Retina (tissue), 1 donor: ENCODE measurements around the gene INHBA.

Source experiments
- DNase-seq: peaks from one replicate; pipeline ENCODE4 v3.0.0-alpha.2; 2016

The INHBA gene

DNA sequence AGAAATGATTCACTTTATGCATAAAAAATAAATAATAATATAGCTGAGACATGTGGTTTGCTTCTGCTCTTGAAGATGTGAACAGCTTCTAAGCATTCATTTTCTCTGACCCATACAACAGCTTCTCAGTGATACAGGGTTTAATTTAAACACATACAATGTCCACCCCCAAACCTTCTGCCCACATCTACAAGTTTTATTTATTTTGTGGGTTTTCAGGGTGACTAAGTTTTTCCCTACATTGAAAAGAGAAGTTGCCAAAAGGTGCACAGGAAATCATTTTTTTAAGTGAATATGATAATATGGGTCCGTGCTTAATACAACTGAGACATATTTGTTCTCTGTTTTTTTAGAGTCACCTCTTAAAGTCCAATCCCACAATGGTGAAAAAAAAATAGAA lies 17.2 kb downstream of the INHBA start:
- no peak for DNase-seq

DNA sequence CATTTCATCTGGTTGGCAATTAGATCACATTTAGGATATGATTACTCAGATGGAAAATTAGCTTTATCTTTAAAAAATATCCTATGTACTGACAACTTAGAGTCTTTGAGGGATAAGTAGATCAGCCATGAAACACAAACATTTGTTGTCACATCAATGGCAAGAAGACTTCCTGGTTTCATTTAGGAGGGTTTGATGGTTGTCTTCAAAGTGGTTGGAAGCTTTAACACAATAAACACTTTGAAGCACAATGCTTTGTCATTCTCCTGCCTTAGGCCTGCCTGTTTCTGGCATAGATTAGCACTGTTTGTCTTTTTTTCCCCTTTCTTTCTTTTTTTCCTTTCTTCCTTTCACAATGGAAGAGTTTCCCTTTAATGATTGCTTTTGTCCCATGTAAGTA lies 20.5 kb downstream of the INHBA start:
- DNase-seq = no peak

DNA sequence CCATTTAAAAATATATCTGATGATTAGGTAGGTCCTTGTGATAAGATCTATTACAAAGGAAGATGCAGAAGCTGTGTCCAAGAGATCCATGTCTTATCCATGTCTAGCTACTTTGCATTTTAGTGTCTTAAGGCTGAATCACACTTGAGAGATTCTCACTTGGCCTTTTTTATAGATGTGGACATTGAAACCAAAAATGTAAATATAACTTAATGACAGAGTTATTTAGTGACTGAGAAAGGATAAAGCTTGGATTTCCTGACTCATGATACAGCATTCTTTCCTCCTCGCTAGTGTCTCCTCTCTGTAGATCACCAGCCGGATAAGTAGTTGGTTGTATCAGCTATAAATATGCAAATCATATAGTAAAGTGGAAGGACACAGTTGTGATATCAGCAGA lies 23.3 kb downstream of the INHBA start:
- no peak for DNase-seq

DNA sequence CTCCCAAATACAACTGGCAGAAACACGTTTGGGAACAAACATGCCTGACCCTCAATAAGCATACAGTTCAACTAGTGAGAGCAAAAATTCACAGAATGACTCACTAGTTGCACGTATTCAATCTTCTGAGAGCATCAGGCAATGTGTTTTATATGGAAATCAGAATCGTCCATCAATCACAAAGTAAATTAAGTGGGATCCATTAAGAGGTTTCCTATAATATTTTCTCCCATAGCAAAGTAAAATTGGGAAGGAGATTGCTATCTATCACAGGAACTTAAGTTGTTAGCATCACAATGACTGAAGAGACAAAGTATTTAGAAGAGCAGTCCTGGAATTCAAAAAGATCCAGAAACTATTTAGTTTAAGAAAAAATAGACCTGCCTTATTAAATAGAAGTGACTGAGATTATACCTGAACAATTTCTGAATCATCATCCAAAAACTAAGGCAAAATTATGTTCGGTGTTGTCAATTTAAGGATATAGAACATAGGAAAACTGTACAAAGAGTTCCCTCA lies 28.3 kb downstream of the INHBA start:
- no peak for DNase-seq

DNA sequence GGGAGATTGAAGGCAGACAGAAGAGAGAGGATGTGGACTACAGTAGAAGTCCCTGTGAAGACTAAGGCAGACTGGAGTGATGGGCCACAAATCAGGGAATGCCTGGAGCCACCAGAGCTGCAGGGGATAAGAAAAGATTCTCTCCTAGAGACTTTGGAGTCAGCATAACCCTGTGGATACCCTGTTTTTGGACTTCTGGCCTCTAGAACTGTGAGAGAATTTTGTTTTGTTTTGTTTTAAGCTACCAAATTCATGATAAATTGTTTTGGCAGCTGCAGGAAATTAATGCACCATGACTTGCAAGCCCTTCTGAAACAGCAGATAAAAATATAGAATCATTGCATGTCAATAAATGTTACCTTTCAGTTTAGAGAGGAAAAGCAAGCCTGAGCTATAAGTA lies 41.3 kb downstream of the INHBA start:
- no peak for DNase-seq

DNA sequence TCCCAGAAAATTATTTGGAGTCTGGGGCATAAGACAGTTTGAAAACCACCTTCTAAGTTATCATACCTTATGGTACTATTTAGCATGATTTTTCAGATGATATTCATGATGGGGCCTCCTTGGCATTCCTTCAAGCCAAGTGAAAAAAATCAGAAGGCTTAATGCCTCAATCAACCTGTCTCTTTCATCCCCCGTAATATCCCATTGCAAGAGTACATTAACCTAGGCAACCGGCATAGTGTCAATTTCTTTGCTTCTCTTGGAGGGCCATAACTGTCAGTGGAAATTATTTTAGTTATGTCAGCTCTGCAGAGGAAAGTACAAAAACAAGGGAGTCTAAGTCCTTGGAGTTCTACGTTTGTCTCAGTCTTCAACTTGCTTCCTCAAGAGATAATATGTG lies 43.4 kb downstream of the INHBA start:
- DNase-seq = no peak

DNA sequence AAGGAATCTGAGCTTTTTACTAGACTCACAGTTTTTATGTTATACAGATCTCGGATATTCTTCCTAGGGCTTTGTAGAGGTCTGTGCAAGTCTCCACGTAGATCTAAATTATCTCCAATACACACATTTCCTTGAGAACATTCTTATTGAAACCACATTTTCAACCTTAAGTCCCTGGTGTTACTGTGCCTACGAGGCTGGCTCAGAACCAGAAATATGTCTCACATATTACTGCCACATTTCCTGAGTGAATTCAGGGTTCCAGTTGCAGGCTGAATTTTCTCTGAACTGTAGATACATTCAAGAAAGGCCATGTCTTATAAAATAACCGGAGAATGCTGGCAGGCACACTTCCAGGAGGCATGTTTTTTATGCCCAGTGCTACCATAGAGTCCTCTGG lies 46.5 kb downstream of the INHBA start:
- no peak for DNase-seq

DNA sequence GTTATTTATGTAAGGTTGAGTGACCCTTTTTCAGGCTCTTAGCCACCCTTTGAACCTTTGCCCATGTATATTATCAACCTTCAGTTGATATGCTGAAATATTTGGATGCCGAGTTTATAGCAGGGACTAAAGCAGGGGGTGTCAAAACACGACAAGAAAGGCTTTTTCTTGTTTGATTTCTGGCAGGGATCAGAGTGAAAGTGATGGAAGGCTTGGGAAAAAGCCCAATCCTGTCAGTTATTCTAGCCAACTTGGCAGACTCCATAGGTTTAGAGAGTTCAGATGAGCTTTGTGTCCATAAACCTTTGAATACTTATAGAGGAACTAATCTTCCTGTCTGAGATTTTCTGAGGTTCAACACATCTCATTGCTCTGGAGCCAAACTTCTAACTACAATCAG lies 47.5 kb downstream of the INHBA start:
- no peak for DNase-seq

DNA sequence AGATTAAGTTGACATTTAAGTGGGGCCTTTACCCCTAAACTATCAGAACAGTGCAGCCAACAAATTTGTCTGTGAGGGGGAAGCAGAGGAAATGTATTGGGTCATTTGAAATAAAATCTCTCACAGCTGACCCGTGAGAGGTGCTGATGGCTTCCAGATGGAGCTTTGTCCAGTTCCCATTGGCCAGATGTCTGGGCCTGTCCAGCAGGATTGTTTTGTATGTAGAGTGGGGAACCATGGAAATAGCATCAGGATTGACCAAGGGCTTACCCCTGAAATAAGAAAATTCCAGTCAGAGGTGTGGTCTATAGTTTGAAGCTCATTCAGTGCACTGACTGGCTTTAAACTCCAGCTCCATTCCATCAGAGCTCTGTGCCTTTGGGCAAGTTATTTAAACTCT lies 50.6 kb downstream of the INHBA start:
- no peak for DNase-seq

DNA sequence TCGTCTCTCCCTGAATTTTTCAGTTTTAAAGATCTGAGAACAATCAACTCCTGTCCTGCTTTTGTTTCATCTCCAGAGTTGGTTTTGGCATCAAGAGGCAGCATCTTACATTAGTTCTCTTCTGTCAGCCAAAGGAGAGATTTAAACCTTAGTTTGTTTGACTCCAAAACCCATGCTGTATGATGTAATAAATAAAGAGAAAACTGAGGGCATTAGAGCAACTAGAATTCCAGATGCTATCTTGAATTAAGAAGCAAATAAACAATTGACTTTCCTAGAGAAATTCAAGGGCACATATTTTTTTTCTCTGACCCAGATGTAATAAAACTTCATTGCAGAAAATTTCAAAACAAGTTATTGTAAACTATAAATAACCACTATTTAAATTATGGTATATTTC lies 54.4 kb downstream of the INHBA start:
- no peak for DNase-seq

DNA sequence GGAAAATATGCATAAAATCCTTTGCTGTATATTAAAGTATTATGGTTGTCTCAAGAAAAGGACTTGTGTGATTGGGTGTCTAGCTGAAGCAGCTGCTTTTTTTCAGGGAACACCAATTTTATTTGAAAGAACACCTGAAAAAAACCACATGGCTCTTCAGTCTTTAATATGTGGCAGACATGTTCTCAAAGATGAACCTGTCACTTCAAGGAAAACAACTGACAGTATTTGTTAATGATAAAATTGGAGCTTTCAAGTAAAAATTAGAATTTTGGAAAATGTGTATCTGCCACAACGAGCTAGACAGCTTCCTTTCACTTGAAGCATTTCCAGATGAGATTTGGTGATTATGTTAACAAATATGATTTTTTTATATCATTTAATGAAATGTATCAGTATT lies 59.3 kb downstream of the INHBA start:
- no peak for DNase-seq

DNA sequence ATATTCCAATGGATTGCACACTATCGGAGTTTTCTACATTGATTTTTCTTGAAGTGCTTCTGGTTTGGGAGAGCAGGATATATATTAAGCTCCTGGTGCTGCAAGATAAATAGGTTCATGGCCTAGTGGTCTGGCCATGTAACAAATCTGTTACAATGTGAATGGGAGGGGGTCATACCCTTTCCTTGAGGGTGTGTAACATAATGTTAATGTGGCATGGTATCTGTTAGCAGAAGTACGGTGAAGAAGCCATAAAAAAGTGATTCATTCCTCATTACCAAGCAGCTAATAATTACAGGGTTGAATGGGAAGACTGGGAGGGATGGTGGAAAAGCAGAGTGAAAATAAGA lies 61.2 kb downstream of the INHBA start:
- DNase-seq = no peak

DNA sequence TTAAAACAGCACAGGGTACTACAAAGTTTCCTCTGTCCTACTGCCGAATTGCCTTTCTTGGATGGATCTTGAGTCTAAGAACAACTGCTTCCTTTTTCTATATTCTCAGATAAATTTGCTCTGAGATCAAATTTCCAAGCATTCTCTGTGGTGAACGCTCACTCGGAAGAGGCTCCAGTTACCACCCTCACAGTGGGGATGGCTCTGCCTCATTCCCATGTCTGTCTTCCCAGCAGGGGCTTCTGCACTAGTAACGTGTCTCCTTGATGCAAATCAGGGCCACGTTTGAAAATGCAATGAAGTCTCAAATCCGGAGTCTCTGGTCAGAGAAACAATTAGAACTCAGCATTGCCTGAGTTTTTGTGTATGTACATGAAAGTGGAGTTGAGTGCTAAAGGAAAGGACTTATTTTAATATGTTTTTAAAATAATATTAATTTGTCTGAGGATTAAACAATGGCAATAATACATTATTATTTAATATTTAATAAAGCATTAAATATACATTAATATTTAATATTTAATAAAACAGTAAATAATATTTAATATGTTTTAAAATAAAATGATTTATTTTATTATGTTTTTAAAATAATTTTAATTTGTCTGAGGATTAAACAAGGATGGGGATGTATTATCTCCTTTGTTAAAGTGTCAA lies 61.8 kb downstream of the INHBA start:
- DNase-seq = no peak

DNA sequence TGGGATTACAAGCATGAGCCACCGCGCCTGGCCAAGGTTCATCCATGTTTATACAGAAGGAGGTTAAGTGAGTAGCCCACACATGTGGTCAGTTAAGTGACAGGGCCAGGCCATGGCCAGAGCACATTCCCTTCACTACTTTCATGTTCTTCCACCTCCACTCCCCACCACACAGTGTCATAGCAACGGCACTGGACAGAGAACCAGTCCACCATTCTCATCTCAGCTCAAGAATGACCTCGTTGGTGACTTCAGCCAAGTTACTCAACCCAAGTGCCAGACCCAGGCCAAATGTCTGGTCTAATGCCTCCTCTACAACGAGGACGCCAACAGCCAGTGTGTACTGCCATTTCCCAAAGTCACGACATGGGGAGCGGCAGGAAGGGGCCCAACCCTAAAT lies 62.4 kb downstream of the INHBA start:
- DNase-seq = no peak

DNA sequence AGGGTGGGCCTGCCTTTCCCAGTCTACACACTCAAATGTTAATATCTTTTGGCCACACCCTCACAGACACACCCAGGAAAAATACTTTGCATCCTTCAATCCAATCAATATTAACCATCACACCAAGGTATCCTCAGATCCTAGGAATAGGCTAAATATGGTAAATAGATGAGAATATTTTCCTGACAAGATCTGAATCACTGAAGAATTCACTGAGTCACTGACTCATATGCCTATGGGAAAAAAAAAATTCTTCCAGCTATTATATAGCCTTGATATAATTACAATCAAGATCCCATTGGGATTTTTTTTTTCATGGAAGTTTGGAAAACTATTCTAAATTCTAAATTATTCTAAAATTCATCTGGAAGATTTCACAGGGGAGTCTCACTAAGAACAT lies 65.8 kb downstream of the INHBA start:
- DNase-seq = no peak
